PC-3 (cell line): ENCODE measurements around the gene KCNT1.

ENCODE experiments used
- CTCF ChIP-seq: fragments of 300-600 bp; sonication (generic); conservative IDR thresholded peaks from 2 replicates; pipeline ENCODE4 v1.5.1; 2017; ENCODE audit warnings: antibody characterized with exemption, low read depth, mild to moderate bottlenecking, low read length
- EZH2phosphoT487 ChIP-seq: fragments of 300-600 bp; sonication (generic); IDR thresholded peaks from 2 replicates; pipeline ENCODE4 v1.6.1; 2018; ENCODE audit warnings: mild to moderate bottlenecking, antibody characterized with exemption, low read length, borderline replicate concordance

GRCh38 chr9:135751501-135751900 is 49.5 kb downstream of the KCNT1 start:
- no peak for TF ChIP-seq EZH2phosphoT487
- no peak for TF ChIP-seq CTCF
